ENCODE results near the gene SLC25A22.

SLC25A22 gene

GRCh38 chr11:798093-798713 is at the start of gene SLC25A22:
Gene SLC25A22, minus strand, starts transcription at chr11:798281. Its CDS starts 3,275 bp downstream, at chr11:795006.
- DNase-seq = peak; percentile 58 to 78

GRCh38 chr11:847876-848275 is 49.8 kb upstream of the SLC25A22 start:
- DNase-seq = no peak

- DNase-seq = no peak
These were observed 48.5 kb upstream of the SLC25A22 start for GRCh38 chr11:846496-847098.

- no peak for DNase-seq
These were observed 47.9 kb upstream of the SLC25A22 start for GRCh38 chr11:845872-846495.

GRCh38 chr11:844693-845644 is 46.9 kb upstream of the SLC25A22 start:
- no peak for DNase-seq

- DNase-seq = no peak
These were observed 46.0 kb upstream of the SLC25A22 start for GRCh38 chr11:843818-844692.

- no peak for DNase-seq
These were observed 45.1 kb upstream of the SLC25A22 start for GRCh38 chr11:843086-843734.

- peak; percentile 84 to 88 for DNase-seq
These were observed 44.4 kb upstream of the SLC25A22 start, which contains the start of the genes POLR2L and TSPAN4 for GRCh38 chr11:842370-843002. Gene POLR2L, minus strand, starts transcription at chr11:842529. Its CDS starts 21 bp downstream, at chr11:842508. Gene TSPAN4, plus strand, starts transcription at chr11:842852. Its CDS starts 7,453 bp downstream, at chr11:850305.

- DNase-seq = no peak
These were observed 43.9 kb upstream of the SLC25A22 start for GRCh38 chr11:841981-842369.

GRCh38 chr11:839875-840617 is 42.0 kb upstream of the SLC25A22 start:
- no peak for DNase-seq

- no peak for DNase-seq
These were observed 41.2 kb upstream of the SLC25A22 start for GRCh38 chr11:839280-839623.

GRCh38 chr11:838441-839279 is 40.6 kb upstream of the SLC25A22 start:
- DNase-seq = no peak

- no peak for DNase-seq
These were observed 39.9 kb upstream of the SLC25A22 start for GRCh38 chr11:837990-838307.

GRCh38 chr11:837189-837989 is 39.3 kb upstream of the SLC25A22 start:
- no peak for DNase-seq

GRCh38 chr11:836700-837099 is 38.6 kb upstream of the SLC25A22 start:
- DNase-seq = no peak

GRCh38 chr11:836274-836673 is 38.2 kb upstream of the SLC25A22 start:
- DNase-seq = no peak

- no peak for DNase-seq
These were observed 36.6 kb upstream of the SLC25A22 start for GRCh38 chr11:834371-835316.

Measured in NCI-H187 (cell line).